CD8-positive, alpha-beta memory T cell (primary cell): ENCODE data around the gene TMEM63C. TPM values are rescaled to one million over a fixed set of nuclear protein-coding genes. Genes with fewer than 3 reads are reported as not detected.

Experiments
- CTCF ChIA-PET: fragments of 350-600 bp; sonication (Branson Sonifier 250); formaldehyde crosslinking; loops from one replicate; lab custom pipeline; 2021; ENCODE audit warnings: antibody characterized with exemption; lab: Charles Lee
- POLR2A ChIA-PET: fragments of 350-600 bp; sonication (Branson Sonifier 250); formaldehyde crosslinking; loops from one replicate; lab custom pipeline; 2021; ENCODE audit warnings: antibody characterized with exemption; lab: Charles Lee
- DNase-seq, 5 donors: peaks; one replicate each; pipeline versions ENCODE4 v3.0.0 to v3.0.0-alpha.2; 2020 to 2022; ENCODE audit warnings: mixed read lengths in 1 of 5
- H3K27ac ChIP-seq: one replicate; pipeline ENCODE4 v1.7.0; 2013; ENCODE audit warnings: low read depth, mild to moderate bottlenecking, low read length, moderate library complexity
- H3K27me3 ChIP-seq: 2 replicates; pipeline ENCODE4 v1.7.0; 2013; ENCODE audit warnings: low read length, mild to moderate bottlenecking; ENCODE audit not compliant: insufficient read depth, poor library complexity, severe bottlenecking
- H3K36me3 ChIP-seq: 2 replicates; pipeline ENCODE4 v1.7.0; 2013; ENCODE audit warnings: mild to moderate bottlenecking, low read length, moderate library complexity; ENCODE audit not compliant: insufficient read depth
- H3K4me1 ChIP-seq: 2 replicates; pipeline ENCODE4 v1.7.0; 2013; ENCODE audit warnings: mild to moderate bottlenecking, low read length, moderate library complexity; ENCODE audit not compliant: insufficient read depth
- H3K4me3 ChIP-seq: 2 replicates; pipeline ENCODE4 v1.7.0; 2013; ENCODE audit warnings: mild to moderate bottlenecking, low read length
- H3K9me3 ChIP-seq: 2 replicates; pipeline ENCODE4 v1.7.0; 2013; ENCODE audit warnings: mild to moderate bottlenecking, low read length
- H3K27ac Mint-ChIP-seq, 8 donors: one replicate each; pipeline ENCODE4 v1.8.0; 2020 to 2021; ENCODE audit warnings: mixed read lengths in 8 of 8, mild to moderate bottlenecking in 6 of 8, inconsistent platforms in 3 of 8, moderate library complexity in 3 of 8
- H3K27me3 Mint-ChIP-seq, 2 donors: one replicate each; pipeline ENCODE4 v1.8.0; 2020 to 2021; ENCODE audit warnings: mixed read lengths in 2 of 2, mild to moderate bottlenecking in 1 of 2, moderate library complexity in 1 of 2
- H3K36me3 Mint-ChIP-seq, 3 donors: one replicate each; pipeline ENCODE4 v1.8.0; 2020 to 2021; ENCODE audit warnings: mixed read lengths in 3 of 3, inconsistent platforms in 1 of 3, mild to moderate bottlenecking in 1 of 3
- H3K4me1 Mint-ChIP-seq, 3 donors: one replicate each; pipeline ENCODE4 v1.8.0; 2020 to 2021; ENCODE audit warnings: mixed read lengths in 3 of 3, inconsistent platforms in 1 of 3, mild to moderate bottlenecking in 1 of 3
- H3K4me3 Mint-ChIP-seq, 7 donors: one replicate each; pipeline ENCODE4 v1.8.0; 2020 to 2021; ENCODE audit warnings: mixed read lengths in 7 of 7, mild to moderate bottlenecking in 6 of 7, moderate library complexity in 4 of 7, inconsistent platforms in 2 of 7
- H3K9me3 Mint-ChIP-seq, 5 donors: one replicate each; pipeline ENCODE4 v1.8.0; 2020 to 2022; ENCODE audit warnings: mixed read lengths in 5 of 5, mild to moderate bottlenecking in 3 of 5, moderate library complexity in 2 of 5, inconsistent platforms in 1 of 5
- polyA plus RNA-seq: library from polyadenylated mRNA; unstranded; fragments of 300-500 nt; fragmentation: Illumina TruSeq; gene quantifications from one replicate; pipeline ENCODE4 v1.2.3, GENCODE V29; 2021
- total RNA-seq, 2 experiments: library from RNA; stranded (reverse); gene quantifications; one replicate each; pipeline ENCODE4 v1.2.3, GENCODE V29; 2021

Gene TMEM63C
- total and polyA plus RNA-seq, 3 experiments from 2014 or later = 0.28 to 0.68 (median 0.64) TPM

DNA sequence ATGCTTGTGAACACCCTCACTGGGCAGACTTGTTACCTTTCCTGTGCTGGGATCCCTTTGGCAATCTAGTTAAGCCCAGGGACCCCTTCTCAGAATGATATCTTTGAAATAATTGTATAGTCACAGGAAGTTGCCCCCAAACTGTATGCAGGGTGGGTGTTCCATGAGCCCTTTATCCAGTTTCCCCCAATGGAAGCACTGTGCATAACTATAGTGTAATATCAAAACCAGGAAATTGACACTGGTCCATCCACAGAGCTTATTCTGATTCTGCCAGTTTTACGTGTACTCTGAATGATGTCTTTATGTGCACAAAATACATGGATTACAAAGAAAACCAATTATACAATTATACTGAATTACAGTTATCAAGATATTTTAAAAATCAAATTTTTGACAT lies 65.2 kb downstream of the TMEM63C start:
- peaks cover 0 to 1% of the 10 kb centered on the region in 2 donors for H3K27me3 Mint-ChIP-seq
- no peak overlapping the region for H3K4me3 ChIP-seq

DNA sequence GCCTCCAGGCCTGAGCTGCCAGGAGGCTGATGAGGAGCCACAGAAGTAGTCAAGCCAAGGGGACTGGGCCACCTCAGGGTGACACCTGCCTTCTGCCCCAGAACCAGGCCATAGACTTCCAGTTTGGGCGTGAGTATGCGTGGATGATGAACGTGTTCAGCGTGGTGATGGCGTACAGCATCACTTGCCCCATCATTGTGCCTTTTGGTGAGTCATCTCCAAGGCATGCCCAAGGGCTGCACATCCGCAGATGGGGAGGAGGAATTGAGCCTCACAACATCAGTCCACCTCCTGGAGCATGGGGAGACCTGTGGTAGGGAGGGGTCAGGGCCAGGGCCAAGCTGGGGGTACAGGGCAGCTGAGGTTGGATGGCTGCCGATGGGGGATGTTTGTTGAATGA lies 67.1 kb downstream of the TMEM63C start:
- H3K27me3 ChIP-seq = no peaks in the 10 kb centered on the region
- no peaks in the 10 kb centered on the region for H3K4me1 ChIP-seq
- Mint-ChIP-seq H3K27me3 (peaks cover 0 to 3% of the 10 kb centered on the region in 2 donors), H3K36me3 (peaks cover 0 to 2% (median 0%) of the 10 kb centered on the region in 3 donors), H3K9me3 (no peaks in the 10 kb centered on the region), H3K27ac (no peak overlapping the region), H3K4me1 (no peaks in the 10 kb centered on the region), H3K4me3 (no peak overlapping the region)
- H3K27ac ChIP-seq = no peak overlapping the region
- no peak overlapping the region for H3K4me3 ChIP-seq
- no peaks in the 10 kb centered on the region for H3K9me3 ChIP-seq
- no peak for DNase-seq
- H3K36me3 ChIP-seq = no peaks in the 10 kb centered on the region
- CTCF ChIA-PET = no interaction called here
- POLR2A ChIA-PET = no interaction called here

More for the DNA sequence above, 65.2 kb downstream of the TMEM63C start:
- H3K4me3 Mint-ChIP-seq = no peak overlapping the region
- H3K9me3 Mint-ChIP-seq = no peaks in the 10 kb centered on the region
- no peak overlapping the region for H3K27ac Mint-ChIP-seq
- POLR2A ChIA-PET = no interaction called here
- no peaks in the 10 kb centered on the region for H3K4me1 Mint-ChIP-seq
- H3K36me3 ChIP-seq = no peaks in the 10 kb centered on the region
- no peaks in the 10 kb centered on the region for H3K27me3 ChIP-seq
- H3K4me1 ChIP-seq = no peaks in the 10 kb centered on the region
- no peak overlapping the region for H3K27ac ChIP-seq
- DNase-seq = no peak
- H3K36me3 Mint-ChIP-seq = peaks cover 0 to 2% (median 0%) of the 10 kb centered on the region in 3 donors
- no peaks in the 10 kb centered on the region for H3K9me3 ChIP-seq
- CTCF ChIA-PET = no interaction called here

DNA sequence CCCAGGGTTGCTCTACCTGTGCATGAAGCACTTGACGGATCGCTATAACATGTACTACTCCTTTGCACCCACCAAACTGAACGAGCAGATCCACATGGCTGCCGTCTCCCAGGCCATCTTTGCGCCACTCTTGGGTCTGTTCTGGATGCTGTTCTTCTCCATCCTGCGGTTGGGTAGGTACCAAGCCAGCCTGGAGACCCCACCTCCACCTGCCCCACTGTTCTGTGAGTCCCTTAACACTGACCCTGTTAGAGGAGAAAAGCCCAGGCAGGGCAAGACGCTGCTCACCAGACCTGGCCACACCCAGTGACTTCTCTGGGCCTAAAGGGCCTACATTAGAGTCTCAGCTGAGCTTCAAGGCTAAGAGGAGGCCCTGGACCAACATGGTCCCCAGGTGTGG lies 67.7 kb downstream of the TMEM63C start:
- Mint-ChIP-seq H3K4me1 (no peaks in the 10 kb centered on the region), H3K9me3 (no peaks in the 10 kb centered on the region), H3K4me3 (no peak overlapping the region), H3K27me3 (peaks cover 0 to 9% of the 10 kb centered on the region in 2 donors), H3K36me3 (peaks cover 0 to 2% (median 0%) of the 10 kb centered on the region in 3 donors), H3K27ac (no peak overlapping the region)
- POLR2A ChIA-PET = no interaction called here
- H3K27me3 ChIP-seq = no peaks in the 10 kb centered on the region
- no peak overlapping the region for H3K27ac ChIP-seq
- DNase-seq = no peak
- CTCF ChIA-PET = interaction anchor here (1.1 kb wide), 1 partner anchor 44 kb away, joined by 3 read pairs; no protein-coding TSS in a partner anchor
- no peaks in the 10 kb centered on the region for H3K36me3 ChIP-seq
- no peak overlapping the region for H3K4me3 ChIP-seq
- no peaks in the 10 kb centered on the region for H3K4me1 ChIP-seq
- H3K9me3 ChIP-seq = no peaks in the 10 kb centered on the region

DNA sequence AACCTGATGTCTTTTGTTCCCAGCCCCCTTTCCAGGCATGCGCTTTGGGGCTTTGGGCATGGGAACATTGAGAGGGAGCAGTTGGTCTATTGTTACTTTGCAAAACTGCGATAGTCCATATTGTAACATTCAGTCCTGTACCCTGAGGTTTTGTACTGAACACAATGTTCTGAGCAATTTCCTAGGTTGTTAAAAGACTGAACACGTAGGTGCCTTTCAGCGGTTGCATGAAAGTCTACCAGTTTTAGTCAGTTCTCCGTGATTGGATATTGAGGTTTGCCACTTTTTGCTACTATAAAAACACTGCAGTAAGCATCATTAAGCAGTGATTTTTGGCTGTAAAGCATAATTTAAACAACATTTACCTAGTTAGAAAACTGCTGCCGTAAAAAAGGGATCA lies 69.3 kb downstream of the TMEM63C start:
- Histone ChIP-seq H3K27ac (no peak overlapping the region), H3K9me3 (no peaks in the 10 kb centered on the region), H3K4me3 (no peak overlapping the region), H3K36me3 (no peaks in the 10 kb centered on the region), H3K4me1 (no peaks in the 10 kb centered on the region), H3K27me3 (no peaks in the 10 kb centered on the region)
- no peak for DNase-seq
- POLR2A ChIA-PET = no interaction called here
- Mint-ChIP-seq H3K4me1 (no peaks in the 10 kb centered on the region), H3K9me3 (no peaks in the 10 kb centered on the region), H3K4me3 (no peak overlapping the region), H3K27me3 (peaks cover 0 to 13% of the 10 kb centered on the region in 2 donors), H3K27ac (no peak overlapping the region), H3K36me3 (peaks cover 0 to 2% (median 0%) of the 10 kb centered on the region in 3 donors)
- CTCF ChIA-PET = no interaction called here

DNA sequence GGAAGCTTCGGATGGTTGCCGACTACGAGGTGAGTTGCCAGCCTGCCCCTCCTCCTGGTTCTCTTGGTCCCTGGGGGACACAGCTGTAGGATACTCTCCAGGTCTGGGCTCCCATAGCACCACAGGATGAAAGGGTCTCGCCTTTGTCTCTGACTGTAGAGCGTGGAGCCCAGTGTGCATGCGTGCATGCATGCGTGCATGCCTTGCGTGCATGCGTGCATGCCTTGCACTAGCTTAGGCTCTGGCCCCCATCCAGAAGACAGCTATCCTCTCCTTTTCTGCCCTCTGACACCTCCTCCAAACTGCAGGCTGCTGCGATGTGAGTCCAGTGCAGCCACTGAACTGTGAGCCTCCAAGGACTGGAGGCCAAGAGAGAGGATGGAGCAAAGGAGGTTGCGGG lies 70.3 kb downstream of the TMEM63C start:
- POLR2A ChIA-PET = no interaction called here
- Mint-ChIP-seq H3K4me1 (no peaks in the 10 kb centered on the region), H3K36me3 (no peaks in the 10 kb centered on the region), H3K27ac (no peak overlapping the region), H3K4me3 (no peak overlapping the region), H3K27me3 (peaks cover 0 to 13% of the 10 kb centered on the region in 2 donors), H3K9me3 (no peaks in the 10 kb centered on the region)
- Histone ChIP-seq H3K27ac (no peak overlapping the region), H3K9me3 (no peaks in the 10 kb centered on the region), H3K4me3 (no peak overlapping the region), H3K27me3 (no peaks in the 10 kb centered on the region), H3K36me3 (no peaks in the 10 kb centered on the region), H3K4me1 (no peaks in the 10 kb centered on the region)
- no peak for DNase-seq
- CTCF ChIA-PET = no interaction called here

DNA sequence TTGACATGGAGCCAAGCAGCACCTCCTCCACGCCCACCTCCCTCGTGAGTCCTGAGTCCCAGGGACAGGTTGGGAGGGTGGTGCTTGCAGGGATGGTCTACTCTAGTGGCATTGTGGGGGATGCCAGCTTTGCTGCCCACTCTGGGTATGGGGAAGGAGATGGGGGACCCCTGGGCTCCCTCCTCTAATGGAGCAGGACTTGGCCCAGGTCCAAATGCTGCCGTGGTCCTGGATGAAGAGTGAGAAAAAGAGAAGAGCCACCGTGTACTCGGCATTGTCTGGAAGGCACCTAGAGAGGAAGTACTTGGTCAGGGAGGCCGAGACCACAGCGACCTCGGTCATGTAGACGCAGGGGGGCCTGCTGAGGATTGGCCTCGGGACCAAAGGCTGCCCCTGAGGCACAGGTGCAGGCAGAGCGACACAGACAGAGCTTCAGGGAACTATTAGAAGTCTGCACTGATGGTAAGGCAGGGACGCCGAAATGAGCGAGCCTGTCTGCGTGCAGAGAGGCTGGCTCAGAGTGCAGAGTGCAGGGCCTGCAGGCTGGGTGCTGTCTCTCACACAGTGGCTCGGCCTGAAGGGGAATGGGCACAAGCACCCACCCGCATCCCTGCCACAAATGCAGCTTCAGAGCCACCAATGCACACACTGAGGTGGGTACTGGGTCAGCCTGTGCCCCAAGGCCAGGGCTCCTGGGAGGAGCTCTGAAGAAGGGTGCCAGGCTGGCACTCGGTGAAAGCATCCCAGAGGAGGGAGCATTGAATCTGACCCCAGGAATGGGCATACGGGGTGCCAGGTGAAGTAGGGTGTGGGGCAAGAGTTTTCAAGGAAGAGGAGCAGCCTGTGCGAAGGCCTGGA lies 72.0 kb downstream of the TMEM63C start:
- Histone ChIP-seq H3K4me3 (no peak overlapping the region), H3K4me1 (no peaks in the 10 kb centered on the region), H3K9me3 (no peaks in the 10 kb centered on the region), H3K36me3 (no peaks in the 10 kb centered on the region), H3K27ac (no peak overlapping the region), H3K27me3 (no peaks in the 10 kb centered on the region)
- POLR2A ChIA-PET = no interaction called here
- H3K27me3 Mint-ChIP-seq = peaks cover 0 to 13% of the 10 kb centered on the region in 2 donors
- no peaks in the 10 kb centered on the region for H3K36me3 Mint-ChIP-seq
- no peaks in the 10 kb centered on the region for H3K4me1 Mint-ChIP-seq
- DNase-seq = no peak
- CTCF ChIA-PET = no interaction called here
- no peak overlapping the region for H3K4me3 Mint-ChIP-seq
- no peaks in the 10 kb centered on the region for H3K9me3 Mint-ChIP-seq
- no peak overlapping the region for H3K27ac Mint-ChIP-seq

DNA sequence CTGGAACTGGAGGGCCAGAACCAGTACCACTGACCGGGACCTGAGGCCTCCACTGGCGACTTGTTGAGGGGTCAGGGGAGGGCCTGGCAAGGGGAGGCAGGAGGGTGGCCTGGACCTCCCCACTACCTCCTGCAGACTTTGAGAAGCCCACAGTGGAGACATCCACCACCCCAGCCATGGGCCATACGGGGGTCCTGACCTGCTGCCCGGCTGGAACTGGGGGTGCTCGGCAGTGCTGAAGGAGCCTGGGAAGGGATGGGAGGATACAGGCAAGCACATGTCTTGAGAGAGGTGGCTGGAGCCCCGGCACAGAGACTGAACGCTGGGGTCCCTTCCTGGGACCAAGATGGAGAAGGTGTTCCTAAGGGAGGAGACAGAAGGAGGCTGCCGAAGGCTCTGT lies 75.1 kb downstream of the TMEM63C start:
- Histone ChIP-seq H3K4me3 (no peak overlapping the region), H3K27me3 (no peaks in the 10 kb centered on the region), H3K27ac (no peak overlapping the region), H3K36me3 (no peaks in the 10 kb centered on the region), H3K4me1 (no peaks in the 10 kb centered on the region), H3K9me3 (no peaks in the 10 kb centered on the region)
- Mint-ChIP-seq H3K4me1 (no peaks in the 10 kb centered on the region), H3K27ac (no peak overlapping the region), H3K4me3 (no peak overlapping the region), H3K27me3 (peaks cover 10 to 17% of the 10 kb centered on the region in 2 donors), H3K9me3 (no peaks in the 10 kb centered on the region), H3K36me3 (no peaks in the 10 kb centered on the region)
- DNase-seq = no peak
- ChIA-PET POLR2A (no interaction called here), CTCF (no interaction called here)

DNA sequence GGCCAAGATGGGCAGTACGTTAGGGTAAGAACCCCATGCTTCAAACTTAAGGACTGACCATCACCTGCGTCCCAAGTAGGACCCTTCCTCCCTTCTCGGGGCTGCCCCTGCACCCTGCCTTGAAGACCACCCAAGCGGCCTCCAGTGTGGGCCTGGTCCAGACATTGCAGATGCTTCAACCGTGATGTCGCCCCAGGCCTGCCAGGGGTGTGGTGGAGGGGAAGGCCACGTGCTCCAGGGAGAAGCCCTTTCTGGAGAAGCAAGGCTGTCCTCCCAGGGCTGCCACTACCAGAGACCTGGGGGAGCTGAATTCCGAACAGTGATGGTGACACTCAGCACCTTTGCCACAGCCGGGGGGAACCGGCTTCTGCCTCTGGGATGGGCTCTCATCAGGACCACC lies 76.1 kb downstream of the TMEM63C start:
- Histone ChIP-seq H3K27ac (no peak overlapping the region), H3K4me3 (no peak overlapping the region), H3K9me3 (no peaks in the 10 kb centered on the region), H3K36me3 (no peaks in the 10 kb centered on the region), H3K4me1 (no peaks in the 10 kb centered on the region), H3K27me3 (no peaks in the 10 kb centered on the region)
- no peak overlapping the region for H3K4me3 Mint-ChIP-seq
- CTCF ChIA-PET = no interaction called here
- H3K36me3 Mint-ChIP-seq = no peaks in the 10 kb centered on the region
- H3K9me3 Mint-ChIP-seq = no peaks in the 10 kb centered on the region
- POLR2A ChIA-PET = no interaction called here
- no peak for DNase-seq
- no peak overlapping the region for H3K27ac Mint-ChIP-seq
- H3K4me1 Mint-ChIP-seq = no peaks in the 10 kb centered on the region
- H3K27me3 Mint-ChIP-seq = peaks cover 13 to 17% of the 10 kb centered on the region in 2 donors
